Aorta (tissue), 5 donors: ENCODE data around the gene TDRKH. TPM values are rescaled to one million over a fixed set of nuclear protein-coding genes. Genes with fewer than 3 reads are reported as not detected.
"Not testable (repeated sequence)": the region's sequence is repeated elsewhere in the genome, so short reads cannot be mapped to it uniquely, and the experiment has no call there.

ENCODE experiments used
- ATAC-seq: fragments of 200-7000 bp; cut with Tn5 transposase; one replicate; pipeline ENCODE4 v1.9.1; 2022; ENCODE audit warnings: moderate library complexity; ENCODE audit not compliant: low FRiP score
- DNase-seq, 2 donors: peaks; one replicate each; pipeline ENCODE4 v3.0.0-alpha.2; 2020
- H3K27ac ChIP-seq, 2 donors: one replicate each; pipeline ENCODE4 v1.5.1; 2013; ENCODE audit warnings: low read length in 2 of 2, mild to moderate bottlenecking in 2 of 2, moderate library complexity in 2 of 2, control low read depth in 1 of 2, inconsistent platforms in 1 of 2, low read depth in 1 of 2
- H3K27me3 ChIP-seq, 2 donors: one replicate each; pipeline ENCODE4 v1.6.1; 2013; ENCODE audit warnings: control low read depth in 1 of 2, low read length in 1 of 2, mild to moderate bottlenecking in 1 of 2, moderate library complexity in 1 of 2; ENCODE audit not compliant: insufficient read depth in 2 of 2, control insufficient read depth in 1 of 2
- H3K36me3 ChIP-seq, 2 donors: one replicate each; pipeline ENCODE4 v1.6.1; 2013; ENCODE audit warnings: control low read depth in 1 of 2, low read length in 1 of 2, mild to moderate bottlenecking in 1 of 2; ENCODE audit not compliant: insufficient read depth in 2 of 2, control insufficient read depth in 1 of 2
- H3K4me1 ChIP-seq, 2 donors: one replicate each; pipeline ENCODE4 v1.6.1; 2013; ENCODE audit warnings: low read length in 2 of 2, control low read depth in 1 of 2, mild to moderate bottlenecking in 1 of 2, moderate library complexity in 1 of 2; ENCODE audit not compliant: insufficient read depth in 2 of 2, control insufficient read depth in 1 of 2
- H3K4me3 ChIP-seq, 2 donors: one replicate each; pipeline ENCODE4 v1.5.1; 2013; ENCODE audit warnings: low read length in 2 of 2, control low read depth in 1 of 2, mild to moderate bottlenecking in 1 of 2
- H3K9me3 ChIP-seq: one replicate; pipeline ENCODE4 v1.6.1; 2013; ENCODE audit warnings: mild to moderate bottlenecking, low read length; ENCODE audit not compliant: control insufficient read depth
- WGBS, 2 donors: extraction: QIAGEN DNeasy Blood & Tissue Kit; methylation state at CpG; one replicate each; pipeline ENCODE4 v1.1.7; 2013; 5-methylcytosine and 5-hydroxymethylcytosine counted together
- intact Hi-C, 2 donors: fragments of 100-400 bp; cut with DNase I; formaldehyde crosslinking; loops; one replicate each; pipeline versions ENCODE4 v1.14.2 to v1.15.0; 2022
- polyA plus RNA-seq, 2 donors: library from polyadenylated mRNA; stranded (reverse); fragments of 200-250 nt; gene quantifications; one replicate each; pipeline ENCODE4 v1.2.3, GENCODE V29; 2013
- total RNA-seq, 2 donors: library from RNA; stranded (reverse); fragmentation: NEBNext Ultra II Directional; extraction: Animal tissue kit (Norgen Biotek cat#: 25700); gene quantifications; one replicate each; pipeline ENCODE4 v1.2.1, GENCODE V29; 2021
- donor health status: healthy with polysubstance abuse.
- donor health status: Bipolar disorder and iron deficiency.
- donor health status: DM: no; HTN: no; CAD: no.
- donor health status: DM: no; HTN: no; CAD: no.
- donor health status: DM: yes; HTN: yes; CAD: no.

TDRKH gene
- total and polyA plus RNA-seq, 4 donors, result 1.5 to 9.1 (median 3.1) TPM

DNA sequence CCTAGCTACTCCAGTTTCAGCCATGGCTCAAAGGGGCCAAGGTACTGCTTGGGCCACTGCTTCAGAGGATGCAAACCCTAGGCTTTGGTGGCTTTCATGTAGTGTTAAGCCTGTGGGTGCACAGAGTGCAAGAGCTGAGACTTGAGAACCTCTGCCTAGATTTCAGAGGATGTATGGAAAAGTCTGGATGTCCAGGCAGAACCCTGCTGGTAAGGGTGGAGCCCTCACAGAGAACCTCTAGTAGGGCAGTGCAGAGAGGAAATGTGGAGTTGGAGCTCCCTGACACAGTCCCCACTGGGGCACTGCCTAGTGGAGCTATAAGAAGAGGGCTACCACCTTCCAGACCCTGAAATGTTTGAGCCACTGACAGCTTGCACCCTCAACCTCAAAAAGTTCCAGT is 52.8 kb downstream of the TDRKH start:
- ATAC-seq, result no peak
- no peak overlapping the region for H3K4me3 ChIP-seq

DNA sequence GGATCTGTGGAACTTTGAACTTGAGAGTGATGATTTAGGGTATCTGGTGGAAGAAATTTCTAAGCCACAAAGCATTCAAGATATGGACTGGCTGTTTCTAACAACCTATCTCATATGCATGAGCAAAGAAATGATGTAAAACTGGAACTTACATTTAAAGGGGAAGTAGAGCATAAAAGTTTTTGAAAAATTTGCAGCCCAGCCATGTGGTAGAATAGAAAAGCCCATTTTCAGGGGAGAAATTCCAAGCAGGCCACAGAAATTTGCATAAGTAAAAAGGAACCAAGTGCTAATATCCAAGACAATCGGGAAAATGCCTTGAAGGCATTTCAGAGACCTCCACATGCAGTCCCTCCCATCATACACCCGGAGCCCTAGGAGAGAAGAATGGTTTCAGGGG is 53.3 kb downstream of the TDRKH start:
- ATAC-seq (no peak), DNase-seq (no peak)
- intact Hi-C loops, result loop anchor here in 1 of 2 donors (5.0 kb wide), 1 partner anchor 295 kb away; no protein-coding TSS in a partner anchor
- Histone ChIP-seq H3K9me3 (no peaks in the 10 kb centered on the region), H3K36me3 (no peaks in the 10 kb centered on the region), H3K4me1 (no peaks in the 10 kb centered on the region), H3K27ac (no peak overlapping the region), H3K4me3 (no peak overlapping the region), H3K27me3 (no peaks in the 10 kb centered on the region)
- WGBS, 2 donors, result 78 to 81% methylated on average over 2 of the region's 2 CpGs

More for the DNA sequence above, 52.8 kb downstream of the TDRKH start:
- Histone ChIP-seq H3K36me3 (no peaks in the 10 kb centered on the region), H3K27me3 (no peaks in the 10 kb centered on the region), H3K27ac (no peak overlapping the region), H3K4me1 (no peaks in the 10 kb centered on the region), H3K9me3 (no peaks in the 10 kb centered on the region)
- intact Hi-C loops, result loop anchor here in 1 of 2 donors (5.0 kb wide), 1 partner anchor 295 kb away; no protein-coding TSS in a partner anchor
- DNase-seq, result no peak

GRCh38 chr1:151733995-151734394 is 56.3 kb downstream of the TDRKH start:
- not testable (repeated sequence) for DNase-seq, H3K4me3 ChIP-seq, H3K27ac ChIP-seq, H3K36me3 ChIP-seq, H3K4me1 ChIP-seq, ATAC-seq, H3K9me3 ChIP-seq, H3K27me3 ChIP-seq
- WGBS, 2 donors, result 95% methylated on average over 9 of the region's 9 CpGs
- intact Hi-C loops, result loop anchor here (2.0 to 5.0 kb wide), 3 partner anchors 139 to 202 kb away; no protein-coding TSS in a partner anchor

- intact Hi-C loops, result loop anchor here in 1 of 2 donors (5.0 kb wide), 1 partner anchor 201 kb away; no protein-coding TSS in a partner anchor
- no peaks in the 10 kb centered on the region for H3K27me3 ChIP-seq
- H3K4me3 ChIP-seq, result no peak overlapping the region
- H3K36me3 ChIP-seq, result no peaks in the 10 kb centered on the region
- no peak for DNase-seq
- WGBS, 2 donors, result 88 to 90% methylated on average over 3 of the region's 3 CpGs
- no peaks in the 10 kb centered on the region for H3K4me1 ChIP-seq
- no peaks in the 10 kb centered on the region for H3K9me3 ChIP-seq
- no peak for ATAC-seq
- H3K27ac ChIP-seq, result no peak overlapping the region
Observed at GRCh38 chr1:151733126-151733525, 57.2 kb downstream of the TDRKH start.

DNA sequence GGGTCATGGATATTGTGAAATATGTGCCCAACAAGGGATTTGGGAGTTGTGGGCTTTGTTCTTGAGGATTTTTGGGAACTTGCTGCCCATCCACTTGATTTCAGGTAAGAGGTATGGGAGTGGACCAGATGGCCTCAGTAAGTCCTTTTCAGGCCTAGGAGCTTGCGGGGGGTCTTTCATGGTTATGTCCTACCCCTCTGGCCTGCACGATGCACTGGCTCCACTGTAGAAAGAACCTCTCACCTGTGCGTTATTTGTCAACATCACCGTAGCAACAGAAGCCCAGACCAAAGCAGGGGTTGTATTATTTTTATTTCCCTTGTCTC is 60.4 kb downstream of the TDRKH start:
- Histone ChIP-seq H3K4me3 (no peak overlapping the region), H3K27me3 (no peaks in the 10 kb centered on the region), H3K27ac (no peak overlapping the region), H3K36me3 (no peaks in the 10 kb centered on the region), H3K4me1 (no peaks in the 10 kb centered on the region), H3K9me3 (no peaks in the 10 kb centered on the region)
- ATAC-seq (no peak), DNase-seq (no peak)
- intact Hi-C loops, result loop anchor here (5.0 kb wide), 2 partner anchors 198 to 288 kb away; no protein-coding TSS in a partner anchor
- WGBS, 2 donors, result 86 to 87% methylated on average over 4 of the region's 4 CpGs

DNA sequence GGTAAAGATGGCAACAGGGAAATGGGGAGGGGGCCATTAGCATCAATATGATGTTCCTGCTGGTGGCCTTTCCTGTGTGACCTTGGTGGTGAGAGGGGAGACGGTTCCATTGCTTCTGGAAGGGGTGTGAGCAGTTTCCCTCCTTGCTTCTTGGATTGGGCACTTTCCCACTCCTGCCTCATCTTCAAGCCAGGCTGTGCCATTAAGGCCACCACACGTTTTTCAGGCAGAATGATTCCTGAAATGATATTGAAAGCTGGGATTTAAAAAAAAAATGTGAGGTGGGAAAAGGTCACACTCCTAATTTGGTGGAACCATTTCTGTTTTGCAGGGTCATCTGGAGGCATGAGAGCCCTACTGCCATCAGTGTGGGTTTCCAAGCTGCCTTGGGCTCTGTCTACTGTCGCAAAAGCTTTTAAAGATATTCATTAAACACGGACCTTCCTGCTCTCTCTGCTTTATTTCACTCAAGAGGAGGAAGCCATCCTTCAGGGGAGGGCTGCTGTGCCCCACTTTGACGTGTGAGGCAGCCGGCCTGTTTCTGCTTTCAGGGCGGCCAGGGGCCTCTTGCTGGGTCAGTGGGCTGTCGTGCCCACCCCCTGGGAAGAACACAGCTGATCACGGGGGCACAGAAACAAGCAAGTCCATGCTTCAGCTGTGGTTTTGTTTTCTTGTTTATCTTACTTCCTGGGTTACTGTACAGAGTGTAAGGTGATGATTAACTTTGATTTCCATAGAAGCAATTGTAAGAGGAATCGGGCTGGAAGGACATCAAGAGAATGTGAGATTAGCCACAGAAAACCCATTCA is 60.9 kb downstream of the TDRKH start:
- no peak for DNase-seq
- H3K4me1 ChIP-seq, result no peaks in the 10 kb centered on the region
- WGBS, 2 donors, result 63 to 69% methylated on average over 10 of the region's 10 CpGs
- intact Hi-C loops, result loop anchor here in 1 of 2 donors (5.0 kb wide), 1 partner anchor 287 kb away; no protein-coding TSS in a partner anchor
- no peak overlapping the region for H3K4me3 ChIP-seq
- H3K27me3 ChIP-seq, result no peaks in the 10 kb centered on the region
- H3K9me3 ChIP-seq, result no peaks in the 10 kb centered on the region
- no peaks in the 10 kb centered on the region for H3K36me3 ChIP-seq
- no peak for ATAC-seq
- no peak overlapping the region for H3K27ac ChIP-seq

DNA sequence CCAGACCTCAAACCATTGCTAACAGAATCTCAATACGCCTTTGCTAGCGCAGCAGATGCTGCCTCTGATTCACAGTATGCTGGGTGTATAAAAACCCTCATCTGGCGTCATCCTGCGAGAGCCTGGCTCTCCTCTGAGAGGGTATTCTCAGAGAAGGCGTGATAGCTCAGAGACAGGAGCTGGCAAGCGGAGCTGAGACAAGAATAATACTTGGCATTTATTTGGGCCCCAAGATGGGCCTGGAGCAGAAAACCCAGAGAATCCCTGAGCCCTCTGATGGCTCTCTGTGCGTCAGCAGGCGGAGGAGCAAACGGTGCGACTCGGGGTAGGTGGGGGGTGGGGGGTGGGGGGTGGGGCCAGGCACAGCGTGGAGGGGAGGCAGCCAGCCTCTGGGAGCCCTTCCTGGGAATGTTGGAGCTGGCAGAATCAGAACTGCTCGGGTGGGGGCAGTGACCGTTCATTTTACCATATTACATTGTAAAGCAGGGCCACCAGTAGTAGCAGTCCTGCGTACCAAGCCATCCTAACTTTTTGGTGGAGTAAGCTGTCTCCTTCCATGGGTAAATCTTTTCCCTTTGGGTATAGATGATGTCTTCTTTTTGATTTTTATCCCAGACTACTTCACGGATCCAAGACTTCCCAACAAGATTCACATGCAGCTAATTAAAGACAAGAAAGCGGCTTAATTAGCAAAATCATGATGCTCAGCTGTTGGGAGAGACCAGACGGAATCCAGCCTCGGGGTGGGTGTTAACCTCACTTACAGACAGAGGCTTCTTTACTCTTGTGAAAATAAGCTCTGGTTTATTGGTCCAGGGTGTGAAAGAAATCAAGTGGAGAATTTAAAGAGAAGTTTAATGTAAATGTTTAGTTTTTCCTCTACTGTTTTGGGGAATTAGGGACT is 61.9 kb downstream of the TDRKH start:
- Histone ChIP-seq H3K9me3 (no peaks in the 10 kb centered on the region), H3K27me3 (no peaks in the 10 kb centered on the region), H3K27ac (peak overlapping the region in 1 of 2 donors; percentile 32), H3K36me3 (no peaks in the 10 kb centered on the region), H3K4me3 (peak overlapping the region in 1 of 2 donors; percentile 14), H3K4me1 (no peaks in the 10 kb centered on the region)
- DNase-seq (no peak), ATAC-seq (peak; percentile 77)
- intact Hi-C loops, result loop anchor here in 1 of 2 donors (5.0 kb wide), 1 partner anchor 286 kb away; no protein-coding TSS in a partner anchor
- 9 to 10% methylated on average over 19 of the region's 19 CpGs for WGBS, 2 donors

DNA sequence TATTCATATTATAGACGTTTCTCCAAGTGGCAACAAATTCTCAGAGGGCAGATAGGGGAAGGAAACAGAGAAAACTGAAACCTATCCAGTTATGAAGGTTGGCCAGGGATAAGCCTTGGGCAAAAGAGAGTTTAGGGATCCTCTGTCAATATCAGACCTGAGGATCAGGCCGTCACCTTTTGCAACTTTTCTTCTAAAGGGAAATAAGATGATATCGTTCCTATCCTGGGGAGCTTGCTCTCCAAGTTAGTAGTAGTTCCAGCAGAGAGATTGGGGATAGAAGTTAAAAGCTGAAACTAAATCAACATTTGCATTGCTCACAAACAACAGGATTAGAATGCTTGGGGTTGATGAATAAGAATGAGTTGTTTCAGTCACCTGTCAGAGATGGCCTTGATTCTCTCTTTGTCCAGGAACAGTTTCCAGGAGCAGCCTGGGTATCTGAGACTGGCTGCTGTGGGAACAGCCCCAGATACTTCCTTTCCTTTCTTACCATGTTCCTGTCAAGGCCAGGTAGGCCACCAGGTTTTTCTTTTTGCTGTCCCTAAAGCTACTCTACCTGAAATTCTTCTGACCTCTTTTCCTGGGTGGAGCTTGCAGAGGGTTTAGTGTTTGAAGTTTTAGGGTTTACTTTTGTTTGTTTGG is 66.5 kb downstream of the TDRKH start:
- ATAC-seq, result no peak
- no peaks in the 10 kb centered on the region for H3K36me3 ChIP-seq
- 50 to 58% methylated on average over 3 of the region's 3 CpGs for WGBS, 2 donors

More for the DNA sequence above, 66.5 kb downstream of the TDRKH start:
- DNase-seq, result no peak
- Histone ChIP-seq H3K4me3 (no peak overlapping the region), H3K27me3 (no peaks in the 10 kb centered on the region), H3K9me3 (no peaks in the 10 kb centered on the region), H3K27ac (no peak overlapping the region), H3K4me1 (no peaks in the 10 kb centered on the region)
- intact Hi-C loops, result no loop called here
